Osteoblast (primary cell): ENCODE measurements around the gene ALAD. TPM values are rescaled to one million over a fixed set of nuclear protein-coding genes. Genes with fewer than 3 reads are reported as not detected.
A peak's percentile ranks its signal among the peaks of the same experiment; 100 is the strongest.
"Not testable (repeated sequence)": the region's sequence is repeated elsewhere in the genome, so short reads cannot be mapped to it uniquely, and the experiment has no call there.

Source experiments
- DNase-seq: peaks from one replicate; pipeline ENCODE4 v3.0.0; 2011; ENCODE audit warnings: low spot score, mixed read lengths; ENCODE audit not compliant: insufficient read length; ENCODE audit errors: missing footprints
- H2AFZ ChIP-seq: 2 replicates; pipeline ENCODE4 v1.6.0; 2011; ENCODE audit warnings: mild to moderate bottlenecking, low read length
- H3K27ac ChIP-seq: 2 replicates; pipeline ENCODE4 v1.5.1; 2011; ENCODE audit warnings: mild to moderate bottlenecking, low read depth, low read length, moderate library complexity
- H3K27me3 ChIP-seq: 2 replicates; pipeline ENCODE4 v1.6.0; 2012; ENCODE audit warnings: mild to moderate bottlenecking, control low read depth, inconsistent platforms, low read length, moderate library complexity; ENCODE audit not compliant: insufficient read depth
- H3K36me3 ChIP-seq: 2 replicates; pipeline ENCODE4 v1.5.1; 2011; ENCODE audit warnings: mild to moderate bottlenecking, low read length, control low read depth, moderate library complexity; ENCODE audit not compliant: insufficient read depth
- H3K4me1 ChIP-seq: 2 replicates; pipeline ENCODE4 v1.5.1; 2011; ENCODE audit warnings: mild to moderate bottlenecking, low read length, control low read depth, moderate library complexity; ENCODE audit not compliant: insufficient read depth
- H3K4me2 ChIP-seq: 2 replicates; pipeline ENCODE4 v1.6.0; 2011; ENCODE audit warnings: mild to moderate bottlenecking, low read length; ENCODE audit not compliant: insufficient read depth
- H3K4me3 ChIP-seq: fragments of 200-600 bp; sonication (generic); 3 replicates; pipeline ENCODE4 v1.5.1; 2012; ENCODE audit warnings: mild to moderate bottlenecking, low read length, inconsistent platforms; ENCODE audit not compliant: insufficient read depth
- H3K79me2 ChIP-seq: 2 replicates; pipeline ENCODE4 v1.6.0; 2012; ENCODE audit warnings: mild to moderate bottlenecking, low read length, control low read depth, inconsistent platforms; ENCODE audit not compliant: insufficient read depth
- H3K9me3 ChIP-seq: 2 replicates; pipeline ENCODE4 v1.5.1; 2011; ENCODE audit warnings: low read depth, low read length, control low read depth
- H4K20me1 ChIP-seq: 2 replicates; pipeline ENCODE4 v1.6.0; 2012; ENCODE audit warnings: mild to moderate bottlenecking, low read length, control low read depth; ENCODE audit not compliant: insufficient read depth
- CTCF ChIP-seq: IDR thresholded peaks from 2 replicates; pipeline ENCODE4 v1.5.1; 2011; ENCODE audit warnings: mild to moderate bottlenecking, low read depth, low read length, moderate library complexity; ENCODE audit errors: extremely low read depth
- total RNA-seq: library from RNA; depleted of rRNA; stranded (reverse); fragments of >200 nt; gene quantifications from 2 replicates; pipeline ENCODE4 v1.2.3, GENCODE V29; 2012

The ALAD gene
- total RNA-seq, 1 donor = 26.8 TPM

GRCh38 chr9:113409481-113409880 lies 8.4 kb upstream of the ALAD start:
- Histone ChIP-seq H3K4me2 (peak overlapping the region; percentile 99), H3K4me1 (peaks cover 7% of the 10 kb centered on the region), H3K9me3 (no peaks in the 10 kb centered on the region), H3K4me3 (peak overlapping the region; percentile 99), H4K20me1 (no peaks in the 10 kb centered on the region), H3K27me3 (no peaks in the 10 kb centered on the region), H3K36me3 (peaks cover 13% of the 10 kb centered on the region), H2AFZ (peak overlapping the region; percentile 96), H3K27ac (peak overlapping the region; percentile 99), H3K79me2 (peaks cover 19% of the 10 kb centered on the region)
- no peak for TF ChIP-seq CTCF
- DNase-seq = no peak

- TF ChIP-seq CTCF = peak; percentile 77
- H4K20me1 ChIP-seq, H3K4me1 ChIP-seq, H3K4me3 ChIP-seq, H3K27ac ChIP-seq, H3K27me3 ChIP-seq, H2AFZ ChIP-seq, H3K9me3 ChIP-seq, H3K4me2 ChIP-seq: not testable (repeated sequence)
- DNase-seq = peak; percentile 90
- peaks cover 13% of the 10 kb centered on the region for H3K36me3 ChIP-seq
- peaks cover 19% of the 10 kb centered on the region for H3K79me2 ChIP-seq
These were observed 5.9 kb upstream of the ALAD start for GRCh38 chr9:113406873-113407511.

- H3K4me1 ChIP-seq, H3K4me2 ChIP-seq, H3K27me3 ChIP-seq, H3K27ac ChIP-seq, H4K20me1 ChIP-seq, DNase-seq, H3K9me3 ChIP-seq, H3K4me3 ChIP-seq, H2AFZ ChIP-seq: not testable (repeated sequence)
- Histone ChIP-seq H3K36me3 (peaks cover 13% of the 10 kb centered on the region), H3K79me2 (peaks cover 19% of the 10 kb centered on the region)
These were observed 5.3 kb upstream of the ALAD start for GRCh38 chr9:113406353-113406752.

- peaks cover 9% of the 10 kb centered on the region for H3K4me1 ChIP-seq
- H3K27ac ChIP-seq = no peak overlapping the region
- H3K4me3 ChIP-seq = no peak overlapping the region
- no peaks in the 10 kb centered on the region for H3K9me3 ChIP-seq
- peaks cover 5% of the 10 kb centered on the region for H4K20me1 ChIP-seq
- peaks cover 15% of the 10 kb centered on the region for H3K79me2 ChIP-seq
- H3K27me3 ChIP-seq = no peaks in the 10 kb centered on the region
- no peak overlapping the region for H3K4me2 ChIP-seq
- peaks cover 10% of the 10 kb centered on the region for H3K36me3 ChIP-seq
- no peak for TF ChIP-seq CTCF
- no peak overlapping the region for H2AFZ ChIP-seq
- DNase-seq = no peak
These were observed 2.6 kb upstream of the ALAD start for GRCh38 chr9:113403646-113404045.
